ENCODE measurements around the gene IGF1R. TPM values are rescaled to one million over a fixed set of nuclear protein-coding genes. Genes with fewer than 3 reads are reported as not detected.
A peak's percentile ranks its signal among the peaks of the same experiment; 100 is the strongest.

The IGF1R gene
- total and polyA plus RNA-seq, 2 of the 8 experiments (the other 6 are each of a cell fraction or from before 2014, with no cell fraction given), result 32.9 to 109 TPM

GRCh38 chr15:98720577-98721565 is 72.5 kb downstream of the IGF1R start:
- Histone ChIP-seq H4K91ac (replicated peaks; ENCODE audit: insufficient read length, low read length) (no peak overlapping the region), H2BK120ac (replicated peaks; ENCODE audit: low read depth, low read length) (no peak overlapping the region), H3K4me1 (replicated peaks in 1 of 4; ENCODE audit: control insufficient read depth in 3 of 4, insufficient read depth in 4 of 4, low read length in 3 of 4) (peaks cover 5 to 43% (median 30%) of the 10 kb centered on the region in 4 experiments), H3K79me2 (ENCODE audit: control insufficient read depth in 1 of 2, insufficient read depth in 2 of 2, low read length in 2 of 2) (peaks cover 51 to 100% of the 10 kb centered on the region in 2 experiments), H2BK12ac (ENCODE audit: low read depth, low read length) (no peak overlapping the region; the same call in 1 of the 2 replicates), H2BK5ac (ENCODE audit: low read depth, low read length) (no peak overlapping the region), H2AFZ (ENCODE audit: low read length) (no peak overlapping the region), H4K20me1 (replicated peaks in 1 of 2; ENCODE audit: control insufficient read depth in 1 of 2, insufficient read depth in 2 of 2, low read length in 2 of 2) (peaks cover 15 to 26% of the 10 kb centered on the region in 2 experiments), H4K8ac (ENCODE audit: extremely low read depth, insufficient read depth, low read length) (no peak overlapping the region), H3K4ac (replicated peaks; ENCODE audit: insufficient read length, low read depth, low read length) (no peak overlapping the region), H3K4me3 (ENCODE audit: extremely low read depth in 1 of 4, insufficient read depth in 2 of 4, low read depth in 3 of 4, low read length in 4 of 4) (no peak overlapping the region; a peak in 1 of 8 replicates), H2BK15ac (ENCODE audit: low read length) (no peak overlapping the region), H3K79me1 (ENCODE audit: low read depth, low read length) (peaks cover 16% of the 10 kb centered on the region), H3K18ac (ENCODE audit: extremely low read depth, low read length) (no peak overlapping the region), H3K9ac (replicated peaks in 1 of 4; ENCODE audit: extremely low read depth in 1 of 4, low read depth in 3 of 4, low read length in 3 of 4) (no peak overlapping the region), H2AK5ac (ENCODE audit: low read depth, low read length) (no peak overlapping the region), H2BK20ac (ENCODE audit: low read length) (no peak overlapping the region), H3K23ac (ENCODE audit: insufficient read length) (no peak overlapping the region), H4K5ac (ENCODE audit: insufficient read length, low read depth, low read length) (no peak overlapping the region), H3K27me3 (replicated peaks in 1 of 4; ENCODE audit: control insufficient read depth in 3 of 4, extremely low read depth in 1 of 4, insufficient read depth in 3 of 4, low read length in 3 of 4) (no peaks in the 10 kb centered on the region), H3K56ac (replicated peaks; ENCODE audit: insufficient read length, low read depth, low read length) (no peak overlapping the region), H3K14ac (ENCODE audit: insufficient read length) (no peak overlapping the region), H3K23me2 (ENCODE audit: low read depth, low read length) (no peaks in the 10 kb centered on the region), H3K4me2 (ENCODE audit: insufficient read depth in 1 of 2, low read depth in 2 of 2, low read length in 2 of 2) (peak overlapping the region; percentile 33 to 53; a peak in 2 of 4 replicates), H3K9me3 (ENCODE audit: insufficient read depth in 2 of 2, low read depth in 1 of 2, low read length in 1 of 2) (no peaks in the 10 kb centered on the region), H3K36me3 (ENCODE audit: control insufficient read depth in 2 of 4, insufficient read depth in 4 of 4, low read length in 3 of 4) (no peaks in the 10 kb centered on the region), H3K27ac (ENCODE audit: low read depth, low read length) (no peak overlapping the region)
- ChIA-PET POLR2A (ENCODE audit: partially characterized antibody) (interaction anchor here (0.9 kb wide), 1 partner anchor 50 kb away, joined by 3 read pairs; no protein-coding TSS in a partner anchor), CTCF (ENCODE audit: partially characterized antibody) (interaction anchor here (1.0 to 2.3 kb wide), 5 partner anchors 11 to 161 kb away, joined by 3 to 8 read pairs (median 5); no protein-coding TSS in a partner anchor)
- no peak for TF ChIP-seq KDM1A (IDR thresholded peaks at IDR 0.05; ENCODE audit: borderline replicate concordance, low read length)
- TF ChIP-seq SIRT6 (IDR thresholded peaks at IDR 0.05; ENCODE audit: low read length), result no peak
- TF ChIP-seq JUND (IDR thresholded peaks at IDR 0.05; ENCODE audit: low read length), result no peak
- TF ChIP-seq ZNF274 (IDR thresholded peaks at IDR 0.05; ENCODE audit: borderline replicate concordance, extremely low read depth, low read length), result no peak
- TF ChIP-seq ATF3 (IDR thresholded peaks at IDR 0.05; ENCODE audit: insufficient read depth, low read depth, low read length), result no peak
- no peak for TF ChIP-seq RBBP5 (IDR thresholded peaks at IDR 0.05; ENCODE audit: borderline replicate concordance, low read depth, low read length)
- TF ChIP-seq ASH2L (IDR thresholded peaks at IDR 0.05; ENCODE audit: low read length), result no peak
- TF ChIP-seq SRF (IDR thresholded peaks at IDR 0.05; ENCODE audit: low read depth, low read length), result no peak
- TF ChIP-seq SIX5 (IDR thresholded peaks at IDR 0.05; ENCODE audit: low read depth, low read length), result no peak
- TF ChIP-seq PHF8 (conservative IDR thresholded peaks at IDR 0.05; ENCODE audit: low read depth, low read length), result no peak
- TF ChIP-seq EP300 (IDR thresholded peaks at IDR 0.05; ENCODE audit: borderline replicate concordance in 1 of 2, low read depth in 2 of 2, low read length in 2 of 2), result no peak
- no peak for FAIRE-seq
- WGBS, 2 experiments (ENCODE audit: extremely low coverage in 1 of 2, insufficient coverage in 1 of 2, insufficient read length in 1 of 2, insufficient replicate concordance in 2 of 2, low coverage in 1 of 2, low lambda C conversion rate in 2 of 2, missing lambda C conversion rate in 1 of 2), result 91% methylated on average over 11 of the region's 11 CpGs; no CpG with 5 or more reads in 1 of the 2 experiments
- DNase-seq (ENCODE audit: low read depth in 1 of 2, low spot score in 2 of 2), result no peak
